GM21390 (cell line): ENCODE data around the gene GALNT18.

Experiments used
- ATAC-seq: cut with Tn5 transposase; IDR thresholded peaks from one replicate; pipeline ENCODE4 v1.9.1; 2021; ENCODE audit not compliant: unreplicated experiment

The GALNT18 gene

GRCh38 chr11:11289669-11290068, 332.1 kb downstream of the GALNT18 start:
- no peak for ATAC-seq

GRCh38 chr11:11288972-11289616, 332.7 kb downstream of the GALNT18 start:
- ATAC-seq = no peak

- no peak for ATAC-seq
Measured at GRCh38 chr11:11284481-11284880, 337.3 kb downstream of the GALNT18 start.

- ATAC-seq = no peak
Measured at GRCh38 chr11:11281626-11282025, 340.2 kb downstream of the GALNT18 start.

GRCh38 chr11:11280826-11281225, 341.0 kb downstream of the GALNT18 start:
- ATAC-seq = no peak

GRCh38 chr11:11279956-11280689, 341.7 kb downstream of the GALNT18 start:
- ATAC-seq = no peak

- no peak for ATAC-seq
Measured at GRCh38 chr11:11272254-11272653, 349.6 kb downstream of the GALNT18 start.

GRCh38 chr11:11270236-11270775, 351.5 kb downstream of the GALNT18 start:
- ATAC-seq = no peak

- no peak for ATAC-seq
Measured at GRCh38 chr11:11268706-11269105, 353.1 kb downstream of the GALNT18 start.

- ATAC-seq = no peak
Measured at GRCh38 chr11:11268119-11268518, 353.7 kb downstream of the GALNT18 start.

GRCh38 chr11:11267312-11267711, 354.5 kb downstream of the GALNT18 start:
- no peak for ATAC-seq

- ATAC-seq = peak; percentile 57
Measured at GRCh38 chr11:11265994-11266606, 355.7 kb downstream of the GALNT18 start.

GRCh38 chr11:11265320-11265719, 356.5 kb downstream of the GALNT18 start:
- no peak for ATAC-seq

- no peak for ATAC-seq
Measured at GRCh38 chr11:11263238-11264005, 358.4 kb downstream of the GALNT18 start.

GRCh38 chr11:11262171-11262920, 359.5 kb downstream of the GALNT18 start:
- no peak for ATAC-seq

- peak; percentile 54 for ATAC-seq
Measured at GRCh38 chr11:11261629-11262028, 360.2 kb downstream of the GALNT18 start.

- ATAC-seq = no peak
Measured at GRCh38 chr11:11260903-11261302, 360.9 kb downstream of the GALNT18 start.

GRCh38 chr11:11253995-11254394, 367.8 kb downstream of the GALNT18 start:
- no peak for ATAC-seq

GRCh38 chr11:11253497-11253896, 368.3 kb downstream of the GALNT18 start:
- no peak for ATAC-seq

GRCh38 chr11:11252403-11252802, 369.4 kb downstream of the GALNT18 start:
- ATAC-seq = no peak
